Loucy (cell line): Measurements from ENCODE around the gene PIGM.

ENCODE experiments used
- H2AFZ ChIP-seq: fragments of 200-600 bp; sonication (generic); 2 replicates; pipeline ENCODE4 v1.6.0; 2016; ENCODE audit warnings: antibody characterized with exemption, mild to moderate bottlenecking, low read length, moderate library complexity
- H3F3A ChIP-seq: fragments of 200-600 bp; 2 replicates; pipeline ENCODE4 v1.6.0; 2016; ENCODE audit warnings: antibody characterized with exemption, low read depth, mild to moderate bottlenecking
- H3K27me3 ChIP-seq: fragments of 200-600 bp; sonication (generic); 2 replicates; pipeline ENCODE4 v1.6.1; 2014; ENCODE audit warnings: low read length, mild to moderate bottlenecking; ENCODE audit not compliant: insufficient read depth, poor library complexity, severe bottlenecking
- H3K36me3 ChIP-seq: fragments of 200-600 bp; sonication (generic); 2 replicates; pipeline ENCODE4 v1.6.1; 2016; ENCODE audit warnings: low read length; ENCODE audit not compliant: insufficient read depth
- H3K4me1 ChIP-seq: fragments of 200-600 bp; sonication (generic); 2 replicates; pipeline ENCODE4 v1.5.1; 2014; ENCODE audit warnings: low read length, mild to moderate bottlenecking; ENCODE audit not compliant: insufficient read depth, poor library complexity, severe bottlenecking
- H3K4me2 ChIP-seq: fragments of 200-600 bp; sonication (generic); 2 replicates; pipeline ENCODE4 v1.6.0; 2014; ENCODE audit warnings: antibody characterized with exemption, low read length, low read depth, mild to moderate bottlenecking; ENCODE audit not compliant: poor library complexity, severe bottlenecking
- H3K4me3 ChIP-seq: fragments of 200-600 bp; sonication (generic); 2 replicates; pipeline ENCODE4 v1.5.1; 2014; ENCODE audit warnings: low read length, mild to moderate bottlenecking, mixed read lengths; ENCODE audit not compliant: poor library complexity, severe bottlenecking
- H3K79me2 ChIP-seq: fragments of 200-600 bp; sonication (generic); 2 replicates; pipeline ENCODE4 v1.6.1; 2014; ENCODE audit warnings: low read length; ENCODE audit not compliant: insufficient read depth
- H3K9ac ChIP-seq: fragments of 200-600 bp; sonication (generic); 2 replicates; pipeline ENCODE4 v1.6.0; 2014; ENCODE audit warnings: mild to moderate bottlenecking, low read depth, low read length, moderate library complexity; ENCODE audit not compliant: poor library complexity, severe bottlenecking
- H3K9me2 ChIP-seq: fragments of 200-600 bp; sonication (generic); replicated peaks from 2 replicates; pipeline ENCODE4 v1.6.1; 2016; ENCODE audit warnings: low read depth, low read length, mixed read lengths
- H3K9me3 ChIP-seq: fragments of 200-600 bp; sonication (generic); 2 replicates; pipeline ENCODE4 v1.6.1; 2014; ENCODE audit warnings: mild to moderate bottlenecking, antibody characterized with exemption, low read length, low read depth; ENCODE audit not compliant: insufficient read depth
- H4K20me1 ChIP-seq: fragments of 200-600 bp; sonication (generic); 2 replicates; pipeline ENCODE4 v1.6.0; 2014; ENCODE audit warnings: antibody characterized with exemption, low read length, mild to moderate bottlenecking; ENCODE audit not compliant: insufficient read depth, poor library complexity, severe bottlenecking
- CTCF ChIP-seq: fragments of 200-600 bp; sonication (generic); conservative IDR thresholded peaks from 2 replicates; pipeline ENCODE4 v1.5.1; 2014; ENCODE audit warnings: mild to moderate bottlenecking, antibody characterized with exemption, low read length
- EZH2phosphoT487 ChIP-seq: fragments of 200-600 bp; IDR thresholded peaks from 2 replicates; pipeline ENCODE4 v1.6.1; 2018; ENCODE audit warnings: antibody characterized with exemption, mild to moderate bottlenecking, moderate library complexity, borderline replicate concordance

Gene PIGM

GRCh38 chr1:160030657-160031364, 979 bp downstream of the PIGM start:
- no peaks in the 10 kb centered on the region for H3K9me2 ChIP-seq
- H3K4me3 ChIP-seq: peak overlapping the region; percentile 82
- H3K9ac ChIP-seq: peak overlapping the region; percentile 82
- H3F3A ChIP-seq: no peaks in the 10 kb centered on the region
- peak overlapping the region; percentile 64 for H2AFZ ChIP-seq
- H3K36me3 ChIP-seq: no peaks in the 10 kb centered on the region
- peaks cover 34% of the 10 kb centered on the region for H3K4me1 ChIP-seq
- no peaks in the 10 kb centered on the region for H3K27me3 ChIP-seq
- peak overlapping the region; percentile 83 for H3K4me2 ChIP-seq
- H3K79me2 ChIP-seq: peaks cover 31% of the 10 kb centered on the region
- peaks cover 14% of the 10 kb centered on the region for H4K20me1 ChIP-seq
- no peaks in the 10 kb centered on the region for H3K9me3 ChIP-seq
- no peak for TF ChIP-seq EZH2phosphoT487
- TF ChIP-seq CTCF: no peak

GRCh38 chr1:160028426-160028825, 3.4 kb downstream of the PIGM start:
- H3K9me2 ChIP-seq: no peaks in the 10 kb centered on the region
- no peak overlapping the region for H2AFZ ChIP-seq
- H3K27me3 ChIP-seq: no peaks in the 10 kb centered on the region
- H3K36me3 ChIP-seq: no peaks in the 10 kb centered on the region
- H3K79me2 ChIP-seq: peaks cover 31% of the 10 kb centered on the region
- H3K4me2 ChIP-seq: peak overlapping the region; percentile 51
- TF ChIP-seq EZH2phosphoT487 (no peak), CTCF (no peak)
- peak overlapping the region; percentile 6 for H3K4me3 ChIP-seq
- H3K4me1 ChIP-seq: peaks cover 37% of the 10 kb centered on the region
- H4K20me1 ChIP-seq: peaks cover 14% of the 10 kb centered on the region
- no peaks in the 10 kb centered on the region for H3F3A ChIP-seq
- no peaks in the 10 kb centered on the region for H3K9me3 ChIP-seq
- peak overlapping the region; percentile 31 for H3K9ac ChIP-seq

- H3K4me1 ChIP-seq: peaks cover 15% of the 10 kb centered on the region
- no peaks in the 10 kb centered on the region for H3K9me3 ChIP-seq
- no peaks in the 10 kb centered on the region for H3K27me3 ChIP-seq
- TF ChIP-seq EZH2phosphoT487: no peak
- TF ChIP-seq CTCF: no peak
- no peaks in the 10 kb centered on the region for H3K36me3 ChIP-seq
- no peak overlapping the region for H3K4me3 ChIP-seq
- no peaks in the 10 kb centered on the region for H3K9me2 ChIP-seq
- no peak overlapping the region for H3K9ac ChIP-seq
- no peak overlapping the region for H2AFZ ChIP-seq
- no peak overlapping the region for H3K4me2 ChIP-seq
- H4K20me1 ChIP-seq: peaks cover 7% of the 10 kb centered on the region
- H3K79me2 ChIP-seq: peaks cover 16% of the 10 kb centered on the region
- no peaks in the 10 kb centered on the region for H3F3A ChIP-seq
Measured at GRCh38 chr1:160025314-160025713, 6.5 kb downstream of the PIGM start.
